Astrocyte (in vitro differentiated cells and primary cell): ENCODE data around the gene SLC12A8. TPM values are rescaled to one million over a fixed set of nuclear protein-coding genes. Genes with fewer than 3 reads are reported as not detected.

Experiments used
- DNase-seq: peaks from one replicate; pipeline ENCODE4 v3.0.0-alpha.2; 2010; ENCODE audit warnings: low read depth
- FAIRE-seq: peaks from 2 replicates; lab custom pipeline; 2011; peaks lifted over from hg19 to GRCh38; lab: Jason Lieb, UNC
- H2AFZ ChIP-seq: 2 replicates; pipeline ENCODE4 v1.6.0; 2012; ENCODE audit warnings: low read depth, low read length, inconsistent platforms
- H3K27ac ChIP-seq: 2 replicates; pipeline ENCODE4 v1.5.1; 2011; ENCODE audit warnings: low read depth, low read length, inconsistent platforms
- H3K27me3 ChIP-seq: 2 replicates; pipeline ENCODE4 v1.6.0; 2011; ENCODE audit warnings: low read length, inconsistent platforms; ENCODE audit not compliant: insufficient read depth
- H3K36me3 ChIP-seq: 2 replicates; pipeline ENCODE4 v1.5.1; 2011; ENCODE audit warnings: low read length, inconsistent platforms; ENCODE audit not compliant: insufficient read depth
- H3K4me1 ChIP-seq: 2 replicates; pipeline ENCODE4 v1.5.1; 2011; ENCODE audit warnings: low read length, inconsistent platforms; ENCODE audit not compliant: insufficient read depth
- H3K4me2 ChIP-seq: 2 replicates; pipeline ENCODE4 v1.6.0; 2012; ENCODE audit warnings: low read length, inconsistent platforms
- H3K4me3 ChIP-seq: 2 replicates; pipeline ENCODE4 v1.5.1; 2011; ENCODE audit warnings: low read depth, mild to moderate bottlenecking, low read length, inconsistent platforms; ENCODE audit not compliant: insufficient read depth
- H3K79me2 ChIP-seq: 2 replicates; pipeline ENCODE4 v1.6.0; 2012; ENCODE audit warnings: mild to moderate bottlenecking, low read length, inconsistent platforms; ENCODE audit not compliant: insufficient read depth
- H3K9ac ChIP-seq: 2 replicates; pipeline ENCODE4 v1.6.0; 2012; ENCODE audit warnings: mild to moderate bottlenecking, low read length, inconsistent platforms
- H3K9me3 ChIP-seq: 2 replicates; pipeline ENCODE4 v1.5.1; 2012; ENCODE audit warnings: low read depth, mild to moderate bottlenecking, low read length, inconsistent platforms; ENCODE audit not compliant: insufficient read depth
- H4K20me1 ChIP-seq: 2 replicates; pipeline ENCODE4 v1.6.0; 2012; ENCODE audit warnings: low read length, inconsistent platforms; ENCODE audit not compliant: insufficient read depth
- H3K27ac Mint-ChIP-seq: one replicate; pipeline ENCODE4 v1.8.0; 2021; ENCODE audit warnings: mild to moderate bottlenecking, mixed read lengths; ENCODE audit not compliant: unreplicated experiment
- H3K27me3 Mint-ChIP-seq: one replicate; pipeline ENCODE4 v1.8.0; 2021; ENCODE audit warnings: low read depth, mixed read lengths; ENCODE audit not compliant: unreplicated experiment
- H3K36me3 Mint-ChIP-seq: one replicate; pipeline ENCODE4 v1.8.0; 2021; ENCODE audit warnings: low read depth, mixed read lengths; ENCODE audit not compliant: unreplicated experiment
- H3K4me1 Mint-ChIP-seq: one replicate; pipeline ENCODE4 v1.8.0; 2021; ENCODE audit warnings: low read depth, mixed read lengths; ENCODE audit not compliant: unreplicated experiment
- H3K4me3 Mint-ChIP-seq: one replicate; pipeline ENCODE4 v1.8.0; 2021; ENCODE audit warnings: mild to moderate bottlenecking, moderate library complexity, mixed read lengths; ENCODE audit not compliant: unreplicated experiment
- H3K9me3 Mint-ChIP-seq: one replicate; pipeline ENCODE4 v1.8.0; 2021; ENCODE audit warnings: mild to moderate bottlenecking, mixed read lengths; ENCODE audit not compliant: unreplicated experiment
- CTCF ChIP-seq: IDR thresholded peaks from 2 replicates; pipeline ENCODE4 v1.5.1; 2011; ENCODE audit warnings: low read depth, mild to moderate bottlenecking, inconsistent platforms, low read length, moderate library complexity; ENCODE audit not compliant: insufficient read depth
- EZH2 ChIP-seq: IDR thresholded peaks from 2 replicates; pipeline ENCODE4 v1.6.1; 2012; ENCODE audit warnings: mild to moderate bottlenecking, low read length, inconsistent platforms; ENCODE audit not compliant: insufficient read depth
- total RNA-seq: library from RNA; stranded (reverse); gene quantifications from 2 replicates; pipeline ENCODE4 v1.2.1, GENCODE V29; 2021

Gene SLC12A8
- total RNA-seq, 1 donor from 2014 or later = 4.2 TPM

GRCh38 chr3:125139386-125139785 is 73.2 kb downstream of the SLC12A8 start:
- no peak for FAIRE-seq

GRCh38 chr3:125137358-125138033 is 75.1 kb downstream of the SLC12A8 start:
- Mint-ChIP-seq H3K27me3 (no peaks in the 10 kb centered on the region), H3K36me3 (no peaks in the 10 kb centered on the region), H3K9me3 (no peaks in the 10 kb centered on the region), H3K4me3 (no peak overlapping the region), H3K27ac (peak overlapping the region; percentile 48), H3K4me1 (peaks cover 36% of the 10 kb centered on the region)
- Histone ChIP-seq H3K4me2 (peak overlapping the region; percentile 21), H3K9me3 (no peaks in the 10 kb centered on the region), H3K4me1 (peaks cover 42% of the 10 kb centered on the region), H3K36me3 (no peaks in the 10 kb centered on the region), H2AFZ (peak overlapping the region; percentile 47), H4K20me1 (no peaks in the 10 kb centered on the region), H3K79me2 (no peaks in the 10 kb centered on the region), H3K27ac (peak overlapping the region; percentile 43), H3K9ac (no peak overlapping the region), H3K4me3 (no peak overlapping the region), H3K27me3 (no peaks in the 10 kb centered on the region)
- peak; percentile 88 for DNase-seq
- FAIRE-seq = no peak
- TF ChIP-seq EZH2 (no peak), CTCF (no peak)

More at GRCh38 chr3:125139386-125139785, 73.2 kb downstream of the SLC12A8 start:
- Histone ChIP-seq H3K9ac (no peak overlapping the region), H3K4me2 (no peak overlapping the region), H3K27ac (no peak overlapping the region), H3K79me2 (no peaks in the 10 kb centered on the region), H2AFZ (no peak overlapping the region), H3K9me3 (no peaks in the 10 kb centered on the region), H4K20me1 (no peaks in the 10 kb centered on the region), H3K36me3 (no peaks in the 10 kb centered on the region), H3K4me1 (peaks cover 57% of the 10 kb centered on the region), H3K27me3 (no peaks in the 10 kb centered on the region), H3K4me3 (no peak overlapping the region)
- H3K4me3 Mint-ChIP-seq = no peak overlapping the region
- H3K9me3 Mint-ChIP-seq = no peaks in the 10 kb centered on the region
- TF ChIP-seq CTCF (no peak), EZH2 (no peak)
- no peaks in the 10 kb centered on the region for H3K36me3 Mint-ChIP-seq
- no peak overlapping the region for H3K27ac Mint-ChIP-seq
- DNase-seq = no peak
- H3K4me1 Mint-ChIP-seq = peaks cover 46% of the 10 kb centered on the region
- peaks cover 4% of the 10 kb centered on the region for H3K27me3 Mint-ChIP-seq

GRCh38 chr3:125136966-125137357 is 75.6 kb downstream of the SLC12A8 start:
- no peak for FAIRE-seq
- no peak for DNase-seq
- H3K9ac ChIP-seq = no peak overlapping the region
- Mint-ChIP-seq H3K4me3 (no peak overlapping the region), H3K36me3 (no peaks in the 10 kb centered on the region), H3K27me3 (no peaks in the 10 kb centered on the region), H3K4me1 (peaks cover 36% of the 10 kb centered on the region), H3K27ac (no peak overlapping the region), H3K9me3 (no peaks in the 10 kb centered on the region)
- no peaks in the 10 kb centered on the region for H3K36me3 ChIP-seq
- no peak for TF ChIP-seq EZH2
- no peak for TF ChIP-seq CTCF
- H3K27ac ChIP-seq = peak overlapping the region; percentile 43
- no peak overlapping the region for H2AFZ ChIP-seq
- H3K79me2 ChIP-seq = no peaks in the 10 kb centered on the region
- peak overlapping the region; percentile 21 for H3K4me2 ChIP-seq
- no peaks in the 10 kb centered on the region for H4K20me1 ChIP-seq
- no peaks in the 10 kb centered on the region for H3K9me3 ChIP-seq
- peaks cover 37% of the 10 kb centered on the region for H3K4me1 ChIP-seq
- H3K4me3 ChIP-seq = no peak overlapping the region
- no peaks in the 10 kb centered on the region for H3K27me3 ChIP-seq
